GM12878 (cell line): ENCODE results near the gene ETF1. TPM values are rescaled to one million over a fixed set of nuclear protein-coding genes. Genes with fewer than 3 reads are reported as not detected.

Source experiments
- ATAC-seq: fragments of 200-7000 bp; cut with Tn5 transposase; 3 replicates; pipeline ENCODE4 v1.9.1; 2020; ENCODE audit warnings: mild to moderate bottlenecking, moderate library complexity
- BruUV-seq: library from RNA; stranded (reverse); fragments of 400-500 nt; replicated peaks from 2 replicates; lab custom pipeline; 2021; lab: Mats Ljungman, UMichigan
- CTCF ChIA-PET: fragments of 300-600 bp; sonication (Branson Sonifier 250); formaldehyde crosslinking; extraction: SDS; loops from one replicate; lab custom pipeline; 2021; ENCODE audit warnings: inconsistent platforms; lab: Yijun Ruan, JAX
- POLR2A ChIA-PET: fragments of 350-600 bp; formaldehyde crosslinking; extraction: SDS; loops from one replicate; lab custom pipeline; 2021; ENCODE audit warnings: inconsistent platforms; lab: Charles Lee
- RAD21 ChIA-PET: fragments of 300-600 bp; sonication (Branson Sonifier 250); formaldehyde crosslinking; loops from one replicate; lab custom pipeline; 2023; ENCODE audit warnings: antibody characterized with exemption; ENCODE audit not compliant: unreplicated experiment; lab: Charles Lee
- SMC1A ChIA-PET: fragments of 300-600 bp; sonication (Branson Sonifier 250); formaldehyde crosslinking; loops from one replicate; lab custom pipeline; 2023; ENCODE audit not compliant: unreplicated experiment, uncharacterized antibody; lab: Charles Lee
- DNase-seq: peaks from one replicate; pipeline ENCODE4 v3.0.0-alpha.2; 2011; ENCODE audit warnings: low read depth, low spot score
- FAIRE-seq: peaks from 3 replicates; lab custom pipeline; 2011; peaks lifted over from hg19 to GRCh38; lab: Jason Lieb, UNC
- H2AFZ ChIP-seq: 2 replicates; pipeline ENCODE4 v1.6.0; 2011; ENCODE audit warnings: low read depth, low read length, control low read depth; ENCODE audit not compliant: control insufficient read depth
- H3K27ac ChIP-seq: 2 replicates; pipeline ENCODE4 v1.5.1; 2011; ENCODE audit warnings: control low read depth; ENCODE audit not compliant: control insufficient read depth, insufficient read depth
- H3K27me3 ChIP-seq, 2 experiments: replicated peaks in 1 of 2; 2 replicates each; pipeline versions ENCODE4 v1.6.0 to v1.6.1; 2011; ENCODE audit warnings: low read length in 1 of 2; ENCODE audit not compliant: control insufficient read depth in 2 of 2, insufficient read depth in 2 of 2
- H3K36me3 ChIP-seq, 2 experiments: 2 replicates each; pipeline ENCODE4 v1.5.1; 2011; ENCODE audit warnings: low read length in 1 of 2; ENCODE audit not compliant: control insufficient read depth in 2 of 2, insufficient read depth in 2 of 2
- H3K4me1 ChIP-seq: 2 replicates; pipeline ENCODE4 v1.6.1; 2011; ENCODE audit warnings: mild to moderate bottlenecking, low read length, moderate library complexity, mixed read lengths; ENCODE audit not compliant: control insufficient read depth, insufficient read depth
- H3K4me2 ChIP-seq: 2 replicates; pipeline ENCODE4 v1.6.0; 2011; ENCODE audit warnings: control low read depth; ENCODE audit not compliant: control insufficient read depth, insufficient read depth
- H3K4me3 ChIP-seq: fragments of 200-600 bp; sonication (generic); 2 replicates; pipeline ENCODE4 v1.5.1; 2016
- H3K79me2 ChIP-seq: 2 replicates; pipeline ENCODE4 v1.6.0; 2011; ENCODE audit warnings: low read length; ENCODE audit not compliant: control insufficient read depth, insufficient read depth
- H3K9ac ChIP-seq: 2 replicates; pipeline ENCODE4 v1.8.0; 2011; ENCODE audit warnings: low read length, control low read depth, mixed read lengths; ENCODE audit not compliant: control insufficient read depth, insufficient read depth
- H3K9me3 ChIP-seq: replicated peaks from 3 replicates; pipeline ENCODE4 v1.5.1; 2011; ENCODE audit warnings: mild to moderate bottlenecking, low read length; ENCODE audit not compliant: control insufficient read depth, insufficient read depth
- H4K20me1 ChIP-seq: 2 replicates; pipeline ENCODE4 v1.6.0; 2011; ENCODE audit not compliant: control insufficient read depth, insufficient read depth
- BCL11A ChIP-seq: IDR thresholded peaks from 2 replicates; pipeline ENCODE4 v1.6.1; 2011; ENCODE audit warnings: low read depth, low read length
- BHLHE40 ChIP-seq, 2 experiments: fragments of 450-650 bp in 1 of 2; IDR thresholded peaks; 2 replicates each; pipeline ENCODE4 v1.6.1; 2011 to 2017; ENCODE audit warnings: low read depth in 2 of 2, borderline replicate concordance in 1 of 2, improper control_type of control experiment in 1 of 2, low read length in 1 of 2, mild to moderate bottlenecking in 1 of 2
- BMI1 ChIP-seq: fragments of 450-650 bp; IDR thresholded peaks from 2 replicates; pipeline ENCODE4 v1.6.1; 2016; ENCODE audit warnings: mild to moderate bottlenecking, moderate library complexity, borderline replicate concordance
- CBX5 ChIP-seq: sonication (generic); IDR thresholded peaks from 2 replicates; pipeline ENCODE4 v1.6.1; 2016; ENCODE audit warnings: low read depth, moderate library complexity, mild to moderate bottlenecking, inconsistent platforms
- JUND ChIP-seq: IDR thresholded peaks from 2 replicates; pipeline ENCODE4 v1.6.1; 2012; ENCODE audit warnings: low read depth, mild to moderate bottlenecking, low read length, improper control_type of control experiment, moderate library complexity
- NBN ChIP-seq: fragments of 450-650 bp; IDR thresholded peaks from 2 replicates; pipeline ENCODE4 v1.6.1; 2016
- PML ChIP-seq: IDR thresholded peaks from 2 replicates; pipeline ENCODE4 v1.6.1; 2012; ENCODE audit warnings: low read length, inconsistent platforms
- POLR2AphosphoS5 ChIP-seq: IDR thresholded peaks from 2 replicates; pipeline ENCODE4 v1.6.1; 2011; ENCODE audit warnings: mild to moderate bottlenecking, low read length, inconsistent platforms
- POU2F2 ChIP-seq: IDR thresholded peaks from 3 replicates; pipeline ENCODE4 v1.6.1; 2011; ENCODE audit warnings: low read depth, mild to moderate bottlenecking, low read length, borderline replicate concordance
- TCF3 ChIP-seq: IDR thresholded peaks from 2 replicates; pipeline ENCODE4 v1.6.1; 2012; ENCODE audit warnings: low read depth, mild to moderate bottlenecking, low read length, borderline replicate concordance; ENCODE audit not compliant: insufficient read depth
- ZBED1 ChIP-seq: IDR thresholded peaks from 2 replicates; pipeline ENCODE4 v1.6.1; 2016; ENCODE audit warnings: borderline replicate concordance
- WGBS: methylation state at CpG from one replicate; pipeline ENCODE4 v1.1.6; 2016; ENCODE audit warnings: low lambda C conversion rate; ENCODE audit not compliant: insufficient replicate concordance, insufficient coverage; ENCODE audit errors: missing lambda C conversion rate; 5-methylcytosine and 5-hydroxymethylcytosine counted together
- in situ Hi-C: fragments of 300-500 bp; cut with MboI; formaldehyde crosslinking; loops from 9 replicates; pipeline ENCODE4 v1.14.3; 2018; ENCODE audit warnings: mixed read lengths
- intact Hi-C: fragments of 100-400 bp; cut with micrococcal nuclease; formaldehyde crosslinking; loops from one replicate; pipeline ENCODE4 v1.14.2; 2022; ENCODE audit not compliant: unreplicated experiment
- polyA plus RNA-seq, 11 experiments: library from polyadenylated mRNA; depleted of rRNA in 4 of 11; unstranded in 6 of 11; stranded (reverse) in 5 of 11; fragments of >200 nt; fragmentation: Nextera tagmentation in 4 of 11; fragmentation: Illumina TruSeq in 1 of 11; extraction: Ambion mirVana in 4 of 11; extraction: Trizol in 1 of 11; gene quantifications; 1 replicate in 1 of 11; 2 replicates in 10 of 11; pipeline versions ENCODE4 v1.2.1 to v1.2.3, GENCODE V29; 2011 to 2016; ENCODE audit warnings: inconsistent platforms in 2 of 11, missing spikeins in 2 of 11, low read depth in 1 of 11
- total RNA-seq, 4 experiments: library from RNA; depleted of rRNA in 3 of 4; stranded (reverse); fragments of >200 nt in 3 of 4; fragmentation: Illumina TruSeq in 1 of 4; extraction: Trizol in 1 of 4; gene quantifications; 2 replicates each; pipeline versions ENCODE4 v1.2.1 to v1.2.3, GENCODE V29; 2013 to 2021
- TF ChIP-seq, protein P1 (sequence below): fragments of 450-650 bp; IDR thresholded peaks from 2 replicates; pipeline ENCODE4 v1.6.1; 2016; ENCODE audit warnings: mild to moderate bottlenecking
- TF ChIP-seq, protein P2 (sequence below): IDR thresholded peaks from 2 replicates; pipeline ENCODE4 v1.6.1; 2011; ENCODE audit warnings: low read depth, low read length, improper control_type of control experiment, borderline replicate concordance
- TF ChIP-seq, protein P3 (sequence below): fragments of 450-650 bp; formaldehyde crosslinking; IDR thresholded peaks from 2 replicates; pipeline ENCODE4 v1.4.0; 2022; ENCODE audit warnings: mild to moderate bottlenecking, moderate library complexity
- TF ChIP-seq, protein P4 (sequence below), 3 experiments: IDR thresholded peaks in 2 of 3; conservative IDR thresholded peaks in 1 of 3; 2 replicates each; pipeline ENCODE4 v1.5.1; 2011; ENCODE audit warnings: low read depth in 3 of 3, low read length in 3 of 3, mild to moderate bottlenecking in 3 of 3, control low read depth in 2 of 3, moderate library complexity in 2 of 3, inconsistent platforms in 1 of 3, mixed read lengths in 1 of 3; ENCODE audit not compliant: control insufficient read depth in 2 of 3, insufficient read depth in 1 of 3; ENCODE audit errors: extremely low read depth in 1 of 3

ETF1 gene
- total and polyA plus RNA-seq, 10 of the 15 experiments (the other 5 are each of a cell fraction or from before 2014, with no cell fraction given) = 29.8 to 145 (median 108) TPM

DNA sequence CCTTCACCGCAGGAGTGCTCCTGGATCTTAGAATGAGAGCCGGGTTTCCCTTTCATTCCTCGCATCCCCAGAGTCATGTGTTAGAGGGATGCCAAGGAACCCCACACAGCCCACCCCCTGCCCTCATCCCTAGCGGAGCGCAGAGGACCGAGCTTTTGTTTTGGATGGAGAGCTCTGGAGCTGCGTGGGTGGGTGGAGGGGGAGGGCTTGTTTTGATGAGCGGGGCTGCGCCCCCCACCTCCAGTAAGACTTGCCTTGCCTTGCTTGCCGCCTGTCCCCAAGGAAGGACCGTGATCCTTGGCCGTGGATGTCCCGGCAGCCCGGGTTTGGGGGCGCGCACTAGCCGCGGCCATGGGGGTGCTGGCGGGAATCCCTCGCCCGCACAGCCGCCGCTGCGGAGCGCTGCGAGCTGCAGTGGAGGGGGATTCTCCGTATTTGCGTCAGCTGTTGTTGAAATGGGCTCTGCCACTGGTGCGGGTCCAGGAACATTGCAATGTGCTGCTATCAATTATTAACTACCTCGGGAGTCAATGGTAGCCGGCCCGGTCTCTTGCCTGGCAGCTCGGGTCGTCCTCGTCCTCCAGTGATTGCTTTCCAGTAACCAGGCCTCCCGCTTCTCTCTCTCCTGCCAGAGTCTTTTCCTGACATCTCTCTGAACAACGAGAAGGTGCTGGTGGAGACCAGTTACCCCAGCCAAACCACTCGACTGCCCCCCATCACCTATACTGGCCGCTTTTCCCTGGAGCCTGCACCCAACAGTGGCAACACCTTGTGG lies 76.7 kb downstream of the ETF1 start:
- H3K4me2 ChIP-seq = peak overlapping the region; percentile 97
- CTCF ChIA-PET = interaction anchor here (0.6 to 9.2 kb wide), 7 partner anchors 15 to 127 kb away, joined by 3 to 71 read pairs (median 8); partner anchors contain the start of gene KDM3B
- peaks cover 0 to 6% of the 10 kb centered on the region in 2 experiments; a peak in 1 of 4 replicates for H3K27me3 ChIP-seq
- DNase-seq (no peak), ATAC-seq (no peak), FAIRE-seq (no peak)
- H3K9me3 ChIP-seq = no peaks in the 10 kb centered on the region
- no peak overlapping the region for H2AFZ ChIP-seq
- RAD21 ChIA-PET = interaction anchor here (0.5 to 2.7 kb wide), 3 partner anchors 77 to 920 kb away, joined by 3 to 12 read pairs (median 3); partner anchors contain the start of gene ETF1
- no peaks in the 10 kb centered on the region for H4K20me1 ChIP-seq
- SMC1A ChIA-PET = interaction anchor here (0.6 kb wide), 1 partner anchor 17 kb away, joined by 3 read pairs; no protein-coding TSS in a partner anchor
- H3K4me1 ChIP-seq = peaks cover 8% of the 10 kb centered on the region
- in situ Hi-C loops (no loop called here), intact Hi-C loops (loop anchor here (10.0 kb wide), 2 partner anchors 712 to 798 kb away; partner anchors contain the start of gene HNRNPA0)
- H3K9ac ChIP-seq = no peak overlapping the region
- POLR2A ChIA-PET = interaction anchor here (0.5 to 1.9 kb wide), 4 partner anchors 16 to 253 kb away, joined by 4 to 14 read pairs (median 4); partner anchors contain the start of genes CDC23 and KDM3B
- 49% methylated on average over 38 of the region's 39 CpGs for WGBS
- H3K4me3 ChIP-seq = peak overlapping the region; percentile 80
- no peak overlapping the region for H3K27ac ChIP-seq
- no TSS peak for BruUV-seq
- no peaks in the 10 kb centered on the region; a peak in 1 of 4 replicates for H3K36me3 ChIP-seq
- H3K79me2 ChIP-seq = no peaks in the 10 kb centered on the region
- TF ChIP-seq ZBED1 (no peak), TCF3 (no peak), POU2F2 (peak; percentile 13; the same call in 1 of the 3 replicates), BCL11A (no peak), NBN (peak; percentile 13; the same call in 1 of the 2 replicates), BHLHE40 (IDR thresholded peaks at IDR 0.05; ENCODE audit: borderline replicate concordance in 1 of 2, low read depth in 2 of 2, low read length in 1 of 2) (no peak), POLR2AphosphoS5 (peak; percentile 76), JUND (no peak), CBX5 (no peak), BMI1 (no peak), PML (no peak)
- TF ChIP-seq, protein P1, sequence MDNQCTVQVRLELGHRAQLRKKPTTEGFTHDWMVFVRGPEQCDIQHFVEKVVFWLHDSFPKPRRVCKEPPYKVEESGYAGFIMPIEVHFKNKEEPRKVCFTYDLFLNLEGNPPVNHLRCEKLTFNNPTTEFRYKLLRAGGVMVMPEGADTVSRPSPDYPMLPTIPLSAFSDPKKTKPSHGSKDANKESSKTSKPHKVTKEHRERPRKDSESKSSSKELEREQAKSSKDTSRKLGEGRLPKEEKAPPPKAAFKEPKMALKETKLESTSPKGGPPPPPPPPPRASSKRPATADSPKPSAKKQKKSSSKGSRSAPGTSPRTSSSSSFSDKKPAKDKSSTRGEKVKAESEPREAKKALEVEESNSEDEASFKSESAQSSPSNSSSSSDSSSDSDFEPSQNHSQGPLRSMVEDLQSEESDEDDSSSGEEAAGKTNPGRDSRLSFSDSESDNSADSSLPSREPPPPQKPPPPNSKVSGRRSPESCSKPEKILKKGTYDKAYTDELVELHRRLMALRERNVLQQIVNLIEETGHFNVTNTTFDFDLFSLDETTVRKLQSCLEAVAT = 0 out of 2 replicates have a peak, but pooled peaks have one; percentile 97
- TF ChIP-seq, protein P2, sequence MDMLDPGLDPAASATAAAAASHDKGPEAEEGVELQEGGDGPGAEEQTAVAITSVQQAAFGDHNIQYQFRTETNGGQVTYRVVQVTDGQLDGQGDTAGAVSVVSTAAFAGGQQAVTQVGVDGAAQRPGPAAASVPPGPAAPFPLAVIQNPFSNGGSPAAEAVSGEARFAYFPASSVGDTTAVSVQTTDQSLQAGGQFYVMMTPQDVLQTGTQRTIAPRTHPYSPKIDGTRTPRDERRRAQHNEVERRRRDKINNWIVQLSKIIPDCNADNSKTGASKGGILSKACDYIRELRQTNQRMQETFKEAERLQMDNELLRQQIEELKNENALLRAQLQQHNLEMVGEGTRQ = no peak
- TF ChIP-seq, protein P3, sequence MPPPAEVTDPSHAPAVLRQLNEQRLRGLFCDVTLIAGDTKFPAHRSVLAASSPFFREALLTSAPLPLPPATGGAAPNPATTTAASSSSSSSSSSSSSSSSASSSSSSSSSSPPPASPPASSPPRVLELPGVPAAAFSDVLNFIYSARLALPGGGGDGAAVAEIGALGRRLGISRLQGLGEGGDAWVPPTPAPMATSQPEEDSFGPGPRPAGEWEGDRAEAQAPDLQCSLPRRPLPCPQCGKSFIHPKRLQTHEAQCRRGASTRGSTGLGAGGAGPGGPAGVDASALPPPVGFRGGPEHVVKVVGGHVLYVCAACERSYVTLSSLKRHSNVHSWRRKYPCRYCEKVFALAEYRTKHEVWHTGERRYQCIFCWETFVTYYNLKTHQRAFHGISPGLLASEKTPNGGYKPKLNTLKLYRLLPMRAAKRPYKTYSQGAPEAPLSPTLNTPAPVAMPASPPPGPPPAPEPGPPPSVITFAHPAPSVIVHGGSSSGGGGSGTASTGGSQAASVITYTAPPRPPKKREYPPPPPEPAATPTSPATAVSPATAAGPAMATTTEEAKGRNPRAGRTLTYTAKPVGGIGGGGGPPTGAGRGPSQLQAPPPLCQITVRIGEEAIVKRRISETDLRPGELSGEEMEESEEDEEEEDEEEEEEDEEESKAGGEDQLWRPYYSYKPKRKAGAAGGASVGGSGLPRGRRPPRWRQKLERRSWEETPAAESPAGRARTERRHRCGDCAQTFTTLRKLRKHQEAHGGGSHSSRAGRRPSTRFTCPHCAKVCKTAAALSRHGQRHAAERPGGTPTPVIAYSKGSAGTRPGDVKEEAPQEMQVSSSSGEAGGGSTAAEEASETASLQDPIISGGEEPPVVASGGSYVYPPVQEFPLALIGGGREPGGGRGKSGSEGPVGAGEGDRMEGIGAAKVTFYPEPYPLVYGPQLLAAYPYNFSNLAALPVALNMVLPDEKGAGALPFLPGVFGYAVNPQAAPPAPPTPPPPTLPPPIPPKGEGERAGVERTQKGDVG (CRISPR knock-in tag) = no peak
- TF ChIP-seq, protein P4, sequence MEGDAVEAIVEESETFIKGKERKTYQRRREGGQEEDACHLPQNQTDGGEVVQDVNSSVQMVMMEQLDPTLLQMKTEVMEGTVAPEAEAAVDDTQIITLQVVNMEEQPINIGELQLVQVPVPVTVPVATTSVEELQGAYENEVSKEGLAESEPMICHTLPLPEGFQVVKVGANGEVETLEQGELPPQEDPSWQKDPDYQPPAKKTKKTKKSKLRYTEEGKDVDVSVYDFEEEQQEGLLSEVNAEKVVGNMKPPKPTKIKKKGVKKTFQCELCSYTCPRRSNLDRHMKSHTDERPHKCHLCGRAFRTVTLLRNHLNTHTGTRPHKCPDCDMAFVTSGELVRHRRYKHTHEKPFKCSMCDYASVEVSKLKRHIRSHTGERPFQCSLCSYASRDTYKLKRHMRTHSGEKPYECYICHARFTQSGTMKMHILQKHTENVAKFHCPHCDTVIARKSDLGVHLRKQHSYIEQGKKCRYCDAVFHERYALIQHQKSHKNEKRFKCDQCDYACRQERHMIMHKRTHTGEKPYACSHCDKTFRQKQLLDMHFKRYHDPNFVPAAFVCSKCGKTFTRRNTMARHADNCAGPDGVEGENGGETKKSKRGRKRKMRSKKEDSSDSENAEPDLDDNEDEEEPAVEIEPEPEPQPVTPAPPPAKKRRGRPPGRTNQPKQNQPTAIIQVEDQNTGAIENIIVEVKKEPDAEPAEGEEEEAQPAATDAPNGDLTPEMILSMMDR (IDR thresholded peaks at IDR 0.05 in 2 of 3, conservative IDR thresholded peaks at IDR 0.05 in 1 of 3; ENCODE audit: control insufficient read depth in 2 of 3, extremely low read depth in 1 of 3, insufficient read depth in 1 of 3, low read depth in 3 of 3, low read length in 3 of 3) = no peak
